Measurements from ENCODE around the gene ARHGAP24. TPM values are rescaled to one million over a fixed set of nuclear protein-coding genes. Genes with fewer than 3 reads are reported as not detected.

Gene ARHGAP24
- total RNA-seq, 1 experiment from 2014 or later, result 17.4 TPM

DNA sequence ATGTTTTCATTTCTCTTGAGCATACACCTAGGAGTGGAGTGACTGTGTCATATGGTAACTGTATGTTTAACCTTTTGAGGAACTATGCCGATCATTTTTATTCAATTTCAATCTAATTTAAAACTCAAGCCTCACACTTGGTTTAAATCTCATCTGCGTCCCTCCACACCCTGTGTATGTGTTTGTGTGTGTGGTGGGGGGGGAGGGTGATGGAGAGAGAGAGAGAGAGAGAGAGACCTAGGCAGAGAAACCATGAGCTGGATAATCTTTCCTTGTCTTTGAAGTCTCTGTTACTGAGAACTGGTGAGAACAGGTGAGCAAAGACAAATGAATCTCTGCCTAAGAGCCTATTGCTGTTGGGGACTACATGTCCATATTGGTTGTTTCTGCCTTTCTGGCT lies 105.0 kb downstream of the ARHGAP24 start:
- no peaks in the 10 kb centered on the region for H3K9me3 ChIP-seq (ENCODE audit: control insufficient read depth, insufficient read depth, low read depth, low read length)
- no peak overlapping the region for H3K27ac ChIP-seq (ENCODE audit: low read length)
- ChIA-PET POLR2A (interaction anchor here (0.6 kb wide), 1 partner anchor 260 kb away, joined by 9 read pairs; no protein-coding TSS in a partner anchor), CTCF (no interaction called here)
- ATAC-seq (no peak), DNase-seq (ENCODE audit: low read depth, low spot score) (no peak)
- in situ Hi-C loops (cut with HindIII; ENCODE audit: low pct_unique_long_range_greater_than_20kb, low sequenced_read_pairs), result no loop called here
- no TSS peak for BruUV-seq (replicated peaks)
- no peaks in the 10 kb centered on the region for H3K27me3 ChIP-seq (ENCODE audit: control insufficient read depth, insufficient read depth, low read length)
- intact Hi-C loops (cut with micrococcal nuclease; ENCODE audit: unreplicated experiment), result no loop called here
- no peaks in the 10 kb centered on the region; the same call in 1 of the 2 replicates for H3K36me3 ChIP-seq (ENCODE audit: control insufficient read depth, insufficient read depth, low read length)
- no peaks in the 10 kb centered on the region for H3K4me1 ChIP-seq (ENCODE audit: control insufficient read depth, insufficient read depth, low read length)
- TF ChIP-seq, protein P1, sequence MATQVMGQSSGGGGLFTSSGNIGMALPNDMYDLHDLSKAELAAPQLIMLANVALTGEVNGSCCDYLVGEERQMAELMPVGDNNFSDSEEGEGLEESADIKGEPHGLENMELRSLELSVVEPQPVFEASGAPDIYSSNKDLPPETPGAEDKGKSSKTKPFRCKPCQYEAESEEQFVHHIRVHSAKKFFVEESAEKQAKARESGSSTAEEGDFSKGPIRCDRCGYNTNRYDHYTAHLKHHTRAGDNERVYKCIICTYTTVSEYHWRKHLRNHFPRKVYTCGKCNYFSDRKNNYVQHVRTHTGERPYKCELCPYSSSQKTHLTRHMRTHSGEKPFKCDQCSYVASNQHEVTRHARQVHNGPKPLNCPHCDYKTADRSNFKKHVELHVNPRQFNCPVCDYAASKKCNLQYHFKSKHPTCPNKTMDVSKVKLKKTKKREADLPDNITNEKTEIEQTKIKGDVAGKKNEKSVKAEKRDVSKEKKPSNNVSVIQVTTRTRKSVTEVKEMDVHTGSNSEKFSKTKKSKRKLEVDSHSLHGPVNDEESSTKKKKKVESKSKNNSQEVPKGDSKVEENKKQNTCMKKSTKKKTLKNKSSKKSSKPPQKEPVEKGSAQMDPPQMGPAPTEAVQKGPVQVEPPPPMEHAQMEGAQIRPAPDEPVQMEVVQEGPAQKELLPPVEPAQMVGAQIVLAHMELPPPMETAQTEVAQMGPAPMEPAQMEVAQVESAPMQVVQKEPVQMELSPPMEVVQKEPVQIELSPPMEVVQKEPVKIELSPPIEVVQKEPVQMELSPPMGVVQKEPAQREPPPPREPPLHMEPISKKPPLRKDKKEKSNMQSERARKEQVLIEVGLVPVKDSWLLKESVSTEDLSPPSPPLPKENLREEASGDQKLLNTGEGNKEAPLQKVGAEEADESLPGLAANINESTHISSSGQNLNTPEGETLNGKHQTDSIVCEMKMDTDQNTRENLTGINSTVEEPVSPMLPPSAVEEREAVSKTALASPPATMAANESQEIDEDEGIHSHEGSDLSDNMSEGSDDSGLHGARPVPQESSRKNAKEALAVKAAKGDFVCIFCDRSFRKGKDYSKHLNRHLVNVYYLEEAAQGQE (IDR thresholded peaks at IDR 0.05; ENCODE audit: insufficient read depth in 1 of 2, low read depth in 2 of 2, low read length in 1 of 2), result no peak
- TF ChIP-seq TCF7L2 (IDR thresholded peaks at IDR 0.05; ENCODE audit: low read depth, low read length), result no peak
- TF ChIP-seq POLR2AphosphoS5 (IDR thresholded peaks at IDR 0.05; ENCODE audit: low read depth, low read length), result no peak
- TF ChIP-seq SIN3A (IDR thresholded peaks at IDR 0.05; ENCODE audit: borderline replicate concordance, insufficient read depth, low read depth, low read length), result no peak
- TF ChIP-seq, protein P2, sequence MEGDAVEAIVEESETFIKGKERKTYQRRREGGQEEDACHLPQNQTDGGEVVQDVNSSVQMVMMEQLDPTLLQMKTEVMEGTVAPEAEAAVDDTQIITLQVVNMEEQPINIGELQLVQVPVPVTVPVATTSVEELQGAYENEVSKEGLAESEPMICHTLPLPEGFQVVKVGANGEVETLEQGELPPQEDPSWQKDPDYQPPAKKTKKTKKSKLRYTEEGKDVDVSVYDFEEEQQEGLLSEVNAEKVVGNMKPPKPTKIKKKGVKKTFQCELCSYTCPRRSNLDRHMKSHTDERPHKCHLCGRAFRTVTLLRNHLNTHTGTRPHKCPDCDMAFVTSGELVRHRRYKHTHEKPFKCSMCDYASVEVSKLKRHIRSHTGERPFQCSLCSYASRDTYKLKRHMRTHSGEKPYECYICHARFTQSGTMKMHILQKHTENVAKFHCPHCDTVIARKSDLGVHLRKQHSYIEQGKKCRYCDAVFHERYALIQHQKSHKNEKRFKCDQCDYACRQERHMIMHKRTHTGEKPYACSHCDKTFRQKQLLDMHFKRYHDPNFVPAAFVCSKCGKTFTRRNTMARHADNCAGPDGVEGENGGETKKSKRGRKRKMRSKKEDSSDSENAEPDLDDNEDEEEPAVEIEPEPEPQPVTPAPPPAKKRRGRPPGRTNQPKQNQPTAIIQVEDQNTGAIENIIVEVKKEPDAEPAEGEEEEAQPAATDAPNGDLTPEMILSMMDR (IDR thresholded peaks at IDR 0.05), result no peak
- H3K4me3 ChIP-seq (ENCODE audit: low read depth in 2 of 2, low read length in 2 of 2), result no peak overlapping the region

DNA sequence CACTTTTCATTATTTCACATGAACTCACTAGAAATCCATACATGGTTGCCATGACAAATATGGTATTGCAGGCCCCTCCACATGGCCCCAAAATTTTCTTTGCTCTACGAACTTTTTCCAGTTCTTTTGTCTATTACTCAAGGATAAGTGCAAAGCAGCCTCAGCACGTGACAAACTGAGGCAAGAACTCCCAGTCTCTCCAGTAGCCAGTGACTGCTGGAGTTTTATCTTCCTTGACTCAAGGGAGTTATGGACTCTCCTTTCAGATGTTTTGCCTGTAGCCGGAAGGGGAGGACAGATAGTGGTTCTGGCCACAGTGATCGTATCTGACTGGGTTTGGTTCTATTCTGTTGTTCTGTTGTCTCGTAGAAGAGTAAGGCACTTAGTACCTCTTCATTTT lies 105.5 kb downstream of the ARHGAP24 start:
- no peaks in the 10 kb centered on the region; the same call in 1 of the 2 replicates for H3K36me3 ChIP-seq (ENCODE audit: control insufficient read depth, insufficient read depth, low read length)
- ChIA-PET POLR2A (no interaction called here), CTCF (no interaction called here)
- TF ChIP-seq SIN3A (IDR thresholded peaks at IDR 0.05; ENCODE audit: borderline replicate concordance, insufficient read depth, low read depth, low read length) (no peak), POLR2AphosphoS5 (IDR thresholded peaks at IDR 0.05; ENCODE audit: low read depth, low read length) (no peak), TCF7L2 (IDR thresholded peaks at IDR 0.05; ENCODE audit: low read depth, low read length) (no peak)
- TF ChIP-seq, protein P1 (IDR thresholded peaks at IDR 0.05; ENCODE audit: insufficient read depth in 1 of 2, low read depth in 2 of 2, low read length in 1 of 2), result no peak
- TF ChIP-seq, protein P2 (IDR thresholded peaks at IDR 0.05), result no peak
- in situ Hi-C loops (cut with HindIII; ENCODE audit: low pct_unique_long_range_greater_than_20kb, low sequenced_read_pairs), result no loop called here
- no peaks in the 10 kb centered on the region for H3K4me1 ChIP-seq (ENCODE audit: control insufficient read depth, insufficient read depth, low read length)
- DNase-seq (ENCODE audit: low read depth, low spot score), result no peak
- no peaks in the 10 kb centered on the region for H3K27me3 ChIP-seq (ENCODE audit: control insufficient read depth, insufficient read depth, low read length)
- no peak for ATAC-seq
- intact Hi-C loops (cut with micrococcal nuclease; ENCODE audit: unreplicated experiment), result no loop called here
- no peak overlapping the region for H3K4me3 ChIP-seq (ENCODE audit: low read depth in 2 of 2, low read length in 2 of 2)
- no peaks in the 10 kb centered on the region for H3K9me3 ChIP-seq (ENCODE audit: control insufficient read depth, insufficient read depth, low read depth, low read length)
- no TSS peak for BruUV-seq (replicated peaks)
- H3K27ac ChIP-seq (ENCODE audit: low read length), result no peak overlapping the region
